Glutamatergic neuron (in vitro differentiated cells): Measurements from ENCODE around the gene KRTAP2-3. TPM values are rescaled to one million over a fixed set of nuclear protein-coding genes. Genes with fewer than 3 reads are reported as not detected.
"Not testable (repeated sequence)": the region's sequence is repeated elsewhere in the genome, so short reads cannot be mapped to it uniquely, and the experiment has no call there.

Experiments used
- DNase-seq: peaks from one replicate; pipeline ENCODE4 v3.0.0; 2022
- H3K27ac Mint-ChIP-seq: one replicate; pipeline ENCODE4 v1.8.0; 2020; ENCODE audit warnings: mild to moderate bottlenecking, mixed read lengths, inconsistent platforms; ENCODE audit not compliant: unreplicated experiment
- H3K27me3 Mint-ChIP-seq: one replicate; pipeline ENCODE4 v1.8.0; 2020; ENCODE audit warnings: mild to moderate bottlenecking, moderate library complexity, mixed read lengths, inconsistent platforms; ENCODE audit not compliant: unreplicated experiment
- H3K36me3 Mint-ChIP-seq: one replicate; pipeline ENCODE4 v1.8.0; 2020; ENCODE audit warnings: mild to moderate bottlenecking, mixed read lengths, inconsistent platforms; ENCODE audit not compliant: unreplicated experiment
- H3K4me1 Mint-ChIP-seq: one replicate; pipeline ENCODE4 v1.8.0; 2020; ENCODE audit warnings: mild to moderate bottlenecking, low read depth, mixed read lengths, inconsistent platforms; ENCODE audit not compliant: unreplicated experiment
- H3K4me3 Mint-ChIP-seq: one replicate; pipeline ENCODE4 v1.8.0; 2020; ENCODE audit warnings: mild to moderate bottlenecking, mixed read lengths, inconsistent platforms; ENCODE audit not compliant: unreplicated experiment
- H3K9me3 Mint-ChIP-seq: one replicate; pipeline ENCODE4 v1.8.0; 2020; ENCODE audit warnings: mild to moderate bottlenecking, moderate library complexity, mixed read lengths, inconsistent platforms; ENCODE audit not compliant: unreplicated experiment
- total RNA-seq: library from RNA; stranded (reverse); fragmentation: NEBNext Ultra II Directional; extraction: Animal tissue kit (Norgen Biotek cat#: 25700); gene quantifications from one replicate; pipeline ENCODE4 v1.2.1, GENCODE V29; 2021; ENCODE audit not compliant: unreplicated experiment
- TF ChIP-seq, protein P1 (sequence below): fragments of 200-600 bp; sonication (generic); IDR thresholded peaks from one replicate; pipeline ENCODE4 v1.5.0; 2021; ENCODE audit not compliant: partially characterized antibody, unreplicated experiment

KRTAP2-3 gene
- total RNA-seq, 1 donor from 2014 or later = not detected

DNA sequence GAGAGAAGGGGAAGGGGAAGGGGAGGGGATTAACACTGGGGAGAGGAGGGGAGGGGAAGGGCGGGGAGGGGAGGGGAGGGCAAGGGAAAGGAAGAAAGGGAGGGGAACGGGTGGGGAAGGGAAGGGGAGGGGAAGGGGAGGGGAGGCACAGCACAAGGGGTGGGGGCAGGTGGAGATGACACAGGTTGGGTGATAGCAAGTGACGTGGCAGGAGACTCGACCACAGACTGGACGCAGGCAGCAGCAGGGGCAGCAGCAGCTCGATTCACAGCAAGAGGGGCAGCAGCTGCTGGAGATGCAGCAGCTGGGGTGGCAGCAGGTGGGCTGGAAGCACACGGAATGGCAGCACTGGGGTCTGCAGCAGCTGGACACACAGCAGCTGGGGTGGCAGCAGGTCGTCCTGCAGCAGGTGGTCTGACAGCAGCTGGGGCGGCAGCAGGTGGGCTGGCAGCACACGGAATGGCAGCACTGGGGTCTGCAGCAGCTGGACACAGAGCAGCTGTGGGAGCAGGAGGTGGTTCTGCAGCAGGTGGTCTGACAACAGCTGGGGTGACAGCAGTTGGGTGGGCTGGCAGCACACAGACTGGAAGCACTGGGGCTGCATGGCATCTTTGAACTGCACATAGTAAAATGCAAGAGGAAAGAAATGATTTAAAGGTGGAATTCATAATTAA lies 41.8 kb upstream of the KRTAP2-3 start, which contains the start of gene KRTAP4-16:
Gene KRTAP4-16, minus strand, starts transcription at position 624 of the 674 bp plus-strand sequence. Its CDS starts 0 bp downstream, at position 624.
- Mint-ChIP-seq H3K4me1 (no peaks in the 10 kb centered on the region), H3K27ac (no peak within 1 kb of the TSS), H3K4me3 (no peak within 1 kb of the TSS), H3K27me3 (peaks cover 3% of the 10 kb centered on the region), H3K9me3 (peaks cover 21% of the 10 kb centered on the region), H3K36me3 (peaks cover 24% of the 10 kb centered on the region)
- TF ChIP-seq, protein P1, sequence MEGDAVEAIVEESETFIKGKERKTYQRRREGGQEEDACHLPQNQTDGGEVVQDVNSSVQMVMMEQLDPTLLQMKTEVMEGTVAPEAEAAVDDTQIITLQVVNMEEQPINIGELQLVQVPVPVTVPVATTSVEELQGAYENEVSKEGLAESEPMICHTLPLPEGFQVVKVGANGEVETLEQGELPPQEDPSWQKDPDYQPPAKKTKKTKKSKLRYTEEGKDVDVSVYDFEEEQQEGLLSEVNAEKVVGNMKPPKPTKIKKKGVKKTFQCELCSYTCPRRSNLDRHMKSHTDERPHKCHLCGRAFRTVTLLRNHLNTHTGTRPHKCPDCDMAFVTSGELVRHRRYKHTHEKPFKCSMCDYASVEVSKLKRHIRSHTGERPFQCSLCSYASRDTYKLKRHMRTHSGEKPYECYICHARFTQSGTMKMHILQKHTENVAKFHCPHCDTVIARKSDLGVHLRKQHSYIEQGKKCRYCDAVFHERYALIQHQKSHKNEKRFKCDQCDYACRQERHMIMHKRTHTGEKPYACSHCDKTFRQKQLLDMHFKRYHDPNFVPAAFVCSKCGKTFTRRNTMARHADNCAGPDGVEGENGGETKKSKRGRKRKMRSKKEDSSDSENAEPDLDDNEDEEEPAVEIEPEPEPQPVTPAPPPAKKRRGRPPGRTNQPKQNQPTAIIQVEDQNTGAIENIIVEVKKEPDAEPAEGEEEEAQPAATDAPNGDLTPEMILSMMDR = no peak
- DNase-seq = peak; percentile 23

DNA sequence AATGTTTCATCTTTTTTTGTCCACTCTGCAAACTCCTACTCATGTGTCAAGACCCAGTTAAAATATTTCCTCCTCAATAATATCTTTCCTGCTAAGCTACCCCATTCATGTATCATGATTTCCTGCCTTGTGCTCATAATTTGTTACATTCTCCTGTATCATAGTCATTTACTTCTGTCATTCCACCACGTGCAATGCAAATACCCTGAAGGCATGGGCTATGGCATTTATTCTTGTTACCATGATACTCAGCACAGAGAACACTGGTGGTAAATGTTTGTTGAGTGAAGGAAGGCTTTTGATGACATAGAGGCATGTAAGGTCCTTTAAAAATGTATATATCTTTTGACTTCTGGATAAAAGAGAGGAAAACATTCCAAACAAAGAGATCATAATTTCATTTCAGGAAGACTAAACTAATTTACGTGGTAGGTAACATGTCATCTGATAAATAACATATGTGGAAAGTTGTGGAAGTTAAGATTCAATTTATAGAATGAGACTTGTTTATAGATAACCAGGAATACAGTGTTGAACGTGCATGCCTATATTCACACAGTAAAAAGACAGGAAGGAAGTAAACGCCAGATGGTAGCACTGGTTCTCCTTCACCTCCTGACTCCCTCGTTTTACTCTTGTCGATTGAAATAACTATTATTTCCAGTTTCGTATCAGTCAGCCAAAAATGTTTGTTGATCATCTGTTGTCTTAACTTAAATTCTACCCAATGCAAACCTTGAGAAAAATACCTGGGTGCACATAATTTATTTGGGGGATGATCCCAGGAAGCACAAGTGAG lies 40.0 kb upstream of the KRTAP2-3 start:
- not testable (repeated sequence) for DNase-seq, H3K27me3 Mint-ChIP-seq, H3K27ac Mint-ChIP-seq, H3K4me1 Mint-ChIP-seq, H3K4me3 Mint-ChIP-seq
- peaks cover 16% of the 10 kb centered on the region for H3K9me3 Mint-ChIP-seq
- H3K36me3 Mint-ChIP-seq = peaks cover 17% of the 10 kb centered on the region

DNA sequence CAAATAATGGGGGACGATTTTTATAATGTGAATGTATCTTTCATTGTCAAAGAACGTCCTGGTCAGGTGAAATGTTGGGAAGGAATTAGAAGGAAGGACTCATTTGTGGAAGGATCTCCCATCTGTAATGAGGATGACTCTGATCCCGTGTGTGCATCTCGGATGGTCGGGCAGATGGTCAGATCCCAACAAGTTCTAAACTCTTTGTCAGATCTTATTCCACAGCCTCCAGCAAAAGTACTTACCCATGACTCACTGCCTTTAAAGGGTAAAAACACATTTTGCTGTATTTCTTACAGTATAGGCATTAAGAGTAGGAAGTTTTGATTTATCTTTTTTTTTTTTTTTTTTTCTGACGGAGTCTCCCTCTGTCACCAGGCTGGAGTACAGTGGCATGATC lies 38.6 kb upstream of the KRTAP2-3 start:
- Mint-ChIP-seq H3K9me3 (peaks cover 19% of the 10 kb centered on the region), H3K27me3 (no peaks in the 10 kb centered on the region), H3K27ac (no peak overlapping the region), H3K36me3 (peaks cover 15% of the 10 kb centered on the region), H3K4me1 (no peaks in the 10 kb centered on the region), H3K4me3 (no peak overlapping the region)
- DNase-seq = no peak
- TF ChIP-seq, protein P1 = no peak

DNA sequence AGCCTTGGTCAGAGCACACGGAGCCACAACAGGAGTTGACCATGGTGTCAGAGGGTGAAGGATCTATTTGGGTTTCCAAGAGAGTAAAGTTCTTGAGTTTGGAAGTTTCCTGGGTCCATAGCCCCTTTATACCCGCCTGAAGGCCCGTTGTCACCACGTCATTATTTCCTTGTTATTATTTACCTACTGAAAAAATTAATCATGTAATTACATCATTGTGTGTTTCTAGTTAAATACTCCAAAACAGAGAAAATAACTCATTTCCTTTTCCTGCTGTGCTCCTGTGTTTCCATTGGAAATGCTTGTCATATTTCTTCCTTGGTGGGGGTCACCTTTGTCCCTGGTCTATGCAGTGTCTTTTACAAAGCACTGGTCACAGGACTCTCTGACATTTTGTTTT lies 38.1 kb upstream of the KRTAP2-3 start, which contains the start of gene KRTAP4-8:
Gene KRTAP4-8, minus strand, starts transcription at position 101 of the 400 bp plus-strand sequence. Its CDS starts 58 bp downstream, at position 43.
- Mint-ChIP-seq H3K4me1 (no peaks in the 10 kb centered on the region), H3K27ac (no peak within 1 kb of the TSS), H3K36me3 (peaks cover 12% of the 10 kb centered on the region), H3K4me3 (no peak within 1 kb of the TSS), H3K9me3 (peaks cover 18% of the 10 kb centered on the region), H3K27me3 (no peaks in the 10 kb centered on the region)
- DNase-seq = no peak
- TF ChIP-seq, protein P1 = no peak

DNA sequence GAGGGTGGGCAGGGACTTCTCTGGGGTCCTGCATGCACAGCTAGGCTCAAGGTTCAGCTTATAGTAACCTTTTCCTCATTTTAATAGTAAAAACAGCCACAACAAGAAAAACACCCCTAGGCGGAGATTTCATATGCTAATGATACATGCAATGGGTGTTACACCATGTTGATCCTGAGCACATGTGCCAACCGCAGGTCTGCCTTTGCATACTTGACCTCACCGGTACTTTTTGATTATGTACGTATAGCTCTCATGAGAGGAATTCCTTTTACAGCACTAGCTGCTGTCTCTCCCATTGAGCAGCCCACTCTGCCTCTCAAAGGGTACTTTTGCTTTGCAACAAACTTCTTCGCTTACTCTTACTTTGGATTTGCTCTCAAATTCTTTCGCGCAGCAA lies 36.1 kb upstream of the KRTAP2-3 start:
- DNase-seq = no peak
- TF ChIP-seq, protein P1 = no peak
- Mint-ChIP-seq H3K27ac (no peak overlapping the region), H3K4me3 (no peak overlapping the region), H3K27me3 (no peaks in the 10 kb centered on the region), H3K9me3 (peaks cover 12% of the 10 kb centered on the region), H3K36me3 (peaks cover 11% of the 10 kb centered on the region), H3K4me1 (no peaks in the 10 kb centered on the region)

GRCh38 chr17:41088760-41089352 lies 28.9 kb upstream of the KRTAP2-3 start:
- not testable (repeated sequence) for H3K27ac Mint-ChIP-seq, DNase-seq, H3K4me3 Mint-ChIP-seq, H3K9me3 Mint-ChIP-seq, H3K4me1 Mint-ChIP-seq, H3K27me3 Mint-ChIP-seq
- H3K36me3 Mint-ChIP-seq = peaks cover 11% of the 10 kb centered on the region

- H3K27me3 Mint-ChIP-seq, H3K4me3 Mint-ChIP-seq, H3K9me3 Mint-ChIP-seq, DNase-seq, H3K27ac Mint-ChIP-seq, H3K36me3 Mint-ChIP-seq, H3K4me1 Mint-ChIP-seq: not testable (repeated sequence)
Observed at GRCh38 chr17:41084100-41084856, 24.4 kb upstream of the KRTAP2-3 start, which contains the start of gene KRTAP4-7. KRTAP4-7 (plus strand) TSS chr17:41084150; CDS start chr17:41084207, 57 bp downstream.
